Globus pallidus (tissue), 1 donor: ENCODE measurements around the gene SLC46A2.

ENCODE experiments used
- DNase-seq: peaks from one replicate; pipeline ENCODE4 v3.0.0-alpha.2; 2015; ENCODE audit warnings: low spot score

SLC46A2 gene

DNA sequence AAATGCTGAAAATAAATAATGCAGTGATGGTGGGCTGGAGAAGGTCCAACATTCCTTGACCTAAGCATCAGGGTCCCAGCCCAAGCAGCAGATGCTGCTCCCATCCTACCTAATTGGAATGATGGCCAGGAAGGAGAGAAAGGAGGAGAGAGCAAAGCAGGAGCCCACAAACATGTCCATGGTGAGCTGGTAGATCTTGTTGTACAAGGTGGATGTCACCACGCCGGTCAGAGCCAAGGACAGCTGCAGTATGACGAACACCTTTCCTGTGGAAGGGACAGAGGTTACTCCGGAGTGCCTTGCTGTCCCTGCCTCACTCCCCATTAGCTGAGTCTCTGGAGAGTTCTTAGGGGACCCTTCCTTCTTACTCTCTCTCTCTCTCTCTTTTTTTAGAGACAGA is 4.3 kb downstream of the SLC46A2 start:
- no peak for DNase-seq

DNA sequence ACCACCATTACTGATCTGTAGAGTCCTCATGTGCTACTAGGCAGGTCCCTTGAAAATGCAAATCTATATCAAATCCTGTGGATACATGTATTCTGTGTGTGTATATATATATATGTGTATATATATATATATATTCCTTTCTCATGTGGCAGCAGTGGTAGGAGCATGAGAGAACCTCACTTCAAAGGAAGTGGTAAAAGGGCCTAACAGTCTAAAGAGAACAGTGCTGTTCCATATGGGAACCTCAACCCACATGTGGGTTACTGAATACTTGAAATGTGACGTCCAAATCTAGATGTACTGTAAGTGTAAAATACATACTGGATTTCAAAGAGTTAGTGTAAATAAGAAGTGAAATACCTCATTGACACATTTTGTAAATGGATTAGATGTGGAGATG is 5.4 kb downstream of the SLC46A2 start:
- DNase-seq = no peak

DNA sequence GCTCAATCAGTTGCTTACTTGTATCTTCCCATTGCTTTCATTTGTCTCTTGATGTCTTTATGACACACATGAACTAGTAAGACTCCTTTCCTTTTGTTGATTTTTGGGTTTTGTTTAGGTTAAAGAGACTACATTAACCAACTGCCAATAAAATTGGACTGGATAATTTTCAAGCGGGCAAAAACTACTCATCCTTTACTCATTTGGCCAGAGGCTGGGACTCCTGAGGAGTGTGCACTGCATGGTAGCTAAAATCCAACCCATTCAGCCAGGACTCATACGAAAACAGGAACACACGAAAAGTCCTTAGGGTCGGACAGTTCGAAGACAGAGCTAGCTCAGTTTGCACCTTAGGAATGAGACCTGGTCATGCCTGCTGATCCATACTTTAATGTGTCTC is 6.0 kb downstream of the SLC46A2 start:
- DNase-seq = no peak

DNA sequence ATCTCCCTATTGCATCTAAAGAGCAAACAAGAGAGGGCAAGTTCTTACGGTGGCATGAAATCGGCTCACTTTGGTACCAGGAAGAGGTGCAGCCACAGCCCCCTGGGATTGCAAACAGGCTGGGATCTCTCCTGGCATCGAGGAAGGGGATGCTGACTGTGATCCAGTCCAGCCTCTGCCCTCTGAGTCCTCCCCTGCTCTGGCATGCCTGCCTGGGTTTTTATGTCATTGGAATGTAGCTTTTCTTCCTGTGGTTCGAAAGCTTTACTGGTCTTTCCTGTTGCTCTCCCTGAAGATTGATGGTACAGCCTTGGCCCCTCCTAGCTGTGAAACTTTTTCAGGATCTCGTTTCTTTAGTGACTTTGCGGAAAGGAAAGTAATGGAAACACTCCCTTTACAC is 6.6 kb downstream of the SLC46A2 start:
- DNase-seq = no peak

DNA sequence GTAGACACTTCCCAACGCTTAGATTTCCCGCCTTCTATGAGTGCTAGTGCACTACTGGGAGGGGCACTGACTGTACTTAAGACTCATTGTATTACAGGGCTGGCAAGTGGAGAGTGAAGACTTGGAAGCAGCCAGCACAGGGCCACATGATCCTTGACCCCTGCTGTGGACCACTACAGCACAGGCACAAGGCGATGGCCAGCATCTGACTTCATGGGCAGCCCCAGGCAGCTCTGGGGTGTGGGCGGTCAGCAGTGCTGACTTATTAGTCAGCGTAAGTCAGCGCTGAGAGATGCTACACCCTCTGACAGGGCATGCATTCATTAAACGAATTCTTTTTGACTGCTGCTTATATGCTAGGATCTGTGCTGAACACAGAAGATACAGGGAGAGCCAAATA is 9.3 kb downstream of the SLC46A2 start:
- no peak for DNase-seq

DNA sequence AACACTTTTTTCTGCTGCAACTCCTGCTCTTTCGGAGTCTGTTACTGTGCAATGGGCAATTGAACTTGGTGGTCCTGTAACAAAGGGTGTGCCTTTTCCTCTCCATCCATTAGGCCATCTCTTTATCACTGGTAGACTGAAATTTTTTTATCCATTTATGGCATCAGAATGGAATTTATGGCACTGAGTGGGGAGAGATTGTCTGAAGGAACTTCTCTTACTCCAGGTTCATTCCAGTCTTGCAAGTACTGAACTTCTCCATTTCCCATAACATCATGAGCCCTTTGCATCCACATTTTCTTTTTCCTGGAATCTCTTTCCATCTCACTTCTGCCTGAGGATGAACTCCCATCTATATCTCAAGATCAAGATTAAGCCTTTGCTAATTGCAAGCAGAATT is 10.0 kb downstream of the SLC46A2 start:
- DNase-seq = no peak

DNA sequence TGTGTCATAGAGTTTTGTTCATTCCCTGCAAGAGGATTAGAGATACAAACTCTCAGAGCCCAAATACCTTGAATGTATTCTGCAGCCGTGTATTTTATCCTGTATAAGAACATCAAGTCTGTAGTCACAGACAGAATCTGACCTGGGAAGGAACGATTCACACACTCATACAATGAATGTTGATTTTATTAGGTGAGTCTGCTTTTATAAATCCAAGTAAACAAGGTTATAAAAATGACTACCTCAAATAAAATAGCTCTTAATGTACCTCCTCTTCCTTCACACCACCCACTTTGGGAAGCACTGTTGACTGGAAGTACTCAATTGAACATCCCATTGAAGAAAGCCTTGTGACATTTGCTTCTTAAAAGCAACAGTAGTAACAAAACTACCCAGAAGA is 11.9 kb downstream of the SLC46A2 start:
- DNase-seq = no peak

DNA sequence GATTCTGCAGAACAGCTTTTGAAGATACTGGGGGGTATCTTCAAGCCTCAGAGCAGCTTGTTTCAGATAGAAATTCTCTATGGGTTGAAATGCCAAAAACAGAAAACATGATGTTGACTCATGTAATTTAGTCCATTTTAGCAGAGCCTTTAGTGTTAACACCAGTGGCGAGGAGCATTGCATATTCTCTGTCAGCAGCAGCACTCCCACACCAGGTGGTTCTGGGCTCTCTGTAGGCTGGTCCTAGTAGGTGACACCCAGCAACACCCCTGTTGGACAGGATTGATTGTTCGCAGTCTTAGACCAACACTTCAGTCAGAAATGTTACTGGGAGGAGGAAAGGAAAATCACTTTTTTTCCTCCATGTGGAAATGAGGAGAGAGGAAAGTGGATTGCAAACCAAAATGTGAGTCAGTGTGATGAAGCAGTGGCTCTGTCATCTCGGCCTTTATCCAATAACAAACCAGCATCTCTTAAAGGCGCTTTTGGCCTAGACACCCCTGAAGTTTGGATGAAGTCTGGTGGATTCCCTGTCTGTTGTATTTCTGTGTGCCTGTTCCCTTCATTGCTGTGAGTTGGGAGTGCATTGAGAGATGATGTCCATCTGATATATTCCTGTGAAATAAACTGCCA is 16.8 kb downstream of the SLC46A2 start:
- no peak for DNase-seq

DNA sequence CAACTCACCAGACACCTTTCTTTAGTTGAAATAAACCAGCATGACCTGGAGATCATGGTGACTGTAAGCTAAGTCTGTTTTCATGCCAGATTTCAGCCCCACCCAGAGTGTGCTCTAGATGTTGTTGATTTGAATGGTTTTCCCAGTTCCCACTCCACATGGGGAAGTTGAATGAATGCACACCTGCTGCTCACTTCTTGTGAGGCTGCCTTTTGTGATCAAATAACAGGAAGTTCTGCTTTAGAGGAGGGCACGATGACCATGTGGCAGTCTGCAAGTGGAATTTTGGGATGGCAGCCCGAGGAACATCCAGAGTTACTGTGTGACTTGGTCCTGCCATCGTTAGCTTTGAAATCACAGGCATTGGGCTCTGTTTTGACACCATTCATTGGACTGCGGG is 18.7 kb downstream of the SLC46A2 start:
- DNase-seq = no peak

DNA sequence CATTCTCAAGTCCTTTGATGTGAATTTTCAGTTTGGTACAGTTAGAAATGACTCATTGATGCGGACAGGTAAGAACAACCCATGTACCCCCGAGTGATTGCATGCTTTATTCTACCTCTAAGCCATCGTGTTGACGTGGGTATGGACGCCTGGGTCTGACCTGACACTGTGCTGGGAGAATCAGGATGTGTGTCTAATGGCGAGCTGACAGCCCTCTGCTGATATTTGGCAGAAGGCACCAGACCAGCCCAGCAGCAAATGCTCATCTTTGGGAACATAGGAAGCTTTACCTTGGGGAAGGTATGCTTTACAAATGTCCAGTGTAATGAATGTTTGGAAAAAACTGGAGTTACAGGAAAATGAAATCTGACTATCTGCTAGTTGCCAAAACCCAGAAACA is 20.1 kb downstream of the SLC46A2 start:
- no peak for DNase-seq

DNA sequence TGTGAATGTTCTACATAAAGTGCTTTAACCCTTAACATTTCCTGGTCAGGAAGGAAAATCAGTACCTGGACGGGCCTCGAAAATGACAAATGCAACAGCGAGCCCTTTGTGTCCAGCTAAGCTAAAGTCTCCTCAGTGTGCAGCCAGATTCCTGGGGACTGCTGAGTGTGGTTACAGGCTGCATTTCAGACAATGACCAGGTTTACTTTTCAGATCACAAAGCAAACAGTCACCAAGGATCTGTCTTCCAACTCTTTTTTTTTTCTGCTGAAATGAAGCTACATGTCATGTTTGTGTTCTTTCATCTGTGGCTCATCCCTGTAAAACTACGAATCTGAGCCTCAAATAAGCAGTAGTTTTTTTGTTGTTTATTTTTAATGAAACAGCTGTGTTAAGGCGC is 20.8 kb downstream of the SLC46A2 start:
- no peak for DNase-seq

DNA sequence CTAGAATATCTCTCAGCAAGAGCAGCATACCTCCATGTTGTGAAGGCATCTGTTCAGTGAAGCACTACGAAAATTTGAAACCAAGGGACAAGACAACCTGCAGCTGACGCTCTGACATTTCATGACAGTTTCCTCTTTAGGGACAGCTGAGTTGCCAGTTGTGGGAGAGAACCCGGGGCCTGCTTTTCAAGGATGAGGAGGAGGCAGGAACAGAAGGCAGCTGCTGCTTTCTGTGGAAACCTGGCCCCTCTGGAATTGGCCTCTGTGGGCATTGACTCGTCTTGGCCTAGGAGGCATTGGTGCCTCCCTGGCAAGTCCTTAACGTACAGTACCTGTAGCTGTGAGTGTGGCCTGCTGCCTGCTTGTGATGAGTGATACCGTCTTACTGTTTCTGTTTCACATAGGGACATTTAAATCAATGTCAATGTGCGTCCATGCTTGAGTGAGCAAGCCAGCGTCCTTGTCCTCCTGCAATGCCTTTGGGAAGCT is 21.6 kb downstream of the SLC46A2 start:
- DNase-seq = no peak

DNA sequence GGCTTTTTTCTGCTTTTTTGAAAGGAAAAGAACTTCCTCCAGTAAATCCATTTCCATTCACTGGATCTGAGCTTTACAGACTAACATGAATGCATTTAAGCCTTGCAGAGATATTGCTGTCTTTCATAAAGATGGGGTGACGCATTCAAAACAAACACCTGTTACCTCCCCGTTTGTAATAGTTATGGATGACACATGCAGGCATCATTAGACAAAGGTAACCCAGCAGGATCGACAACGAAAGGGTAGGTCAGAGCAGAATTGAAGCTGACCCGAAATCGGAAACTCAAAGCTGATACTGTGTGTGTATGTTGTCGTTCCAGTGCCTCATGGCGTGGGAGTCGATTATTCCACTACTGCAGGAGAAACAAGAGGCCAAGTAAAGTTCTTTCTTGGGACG is 22.2 kb downstream of the SLC46A2 start:
- no peak for DNase-seq

DNA sequence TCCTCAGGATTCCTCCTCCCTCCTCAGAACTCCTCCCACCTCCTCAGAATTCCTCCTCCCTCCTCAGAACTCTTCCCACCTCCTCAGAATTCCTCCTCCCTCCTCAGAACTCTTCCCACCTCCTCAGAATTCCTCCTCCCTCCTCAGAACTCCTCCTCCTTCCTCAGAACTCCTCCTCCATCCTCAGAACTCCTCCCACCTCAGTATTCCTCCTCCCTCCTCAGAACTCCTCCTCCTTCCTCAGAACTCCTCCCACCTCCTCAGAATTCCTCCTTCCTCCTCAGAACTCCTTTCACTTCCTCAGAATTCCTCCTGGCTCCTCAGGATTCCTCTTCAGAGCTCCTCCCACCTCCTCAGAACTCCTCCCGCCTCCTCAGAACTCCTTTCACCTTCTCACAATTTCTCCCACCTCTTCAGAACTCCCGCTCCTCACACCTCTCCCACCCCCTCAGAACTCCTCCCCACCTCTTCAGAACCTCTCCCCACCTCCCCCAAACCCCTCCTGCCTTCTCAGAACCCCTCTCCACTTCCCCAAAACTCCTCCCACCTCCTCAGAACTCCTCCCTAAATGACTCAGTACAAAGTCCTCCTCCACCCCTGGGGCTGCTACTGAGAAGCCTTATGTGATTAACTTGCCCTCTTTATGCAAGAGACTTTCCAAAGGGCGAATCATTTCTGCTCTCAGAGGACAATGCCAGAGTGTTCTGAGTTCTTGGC is 23.2 kb downstream of the SLC46A2 start:
- DNase-seq = no peak

DNA sequence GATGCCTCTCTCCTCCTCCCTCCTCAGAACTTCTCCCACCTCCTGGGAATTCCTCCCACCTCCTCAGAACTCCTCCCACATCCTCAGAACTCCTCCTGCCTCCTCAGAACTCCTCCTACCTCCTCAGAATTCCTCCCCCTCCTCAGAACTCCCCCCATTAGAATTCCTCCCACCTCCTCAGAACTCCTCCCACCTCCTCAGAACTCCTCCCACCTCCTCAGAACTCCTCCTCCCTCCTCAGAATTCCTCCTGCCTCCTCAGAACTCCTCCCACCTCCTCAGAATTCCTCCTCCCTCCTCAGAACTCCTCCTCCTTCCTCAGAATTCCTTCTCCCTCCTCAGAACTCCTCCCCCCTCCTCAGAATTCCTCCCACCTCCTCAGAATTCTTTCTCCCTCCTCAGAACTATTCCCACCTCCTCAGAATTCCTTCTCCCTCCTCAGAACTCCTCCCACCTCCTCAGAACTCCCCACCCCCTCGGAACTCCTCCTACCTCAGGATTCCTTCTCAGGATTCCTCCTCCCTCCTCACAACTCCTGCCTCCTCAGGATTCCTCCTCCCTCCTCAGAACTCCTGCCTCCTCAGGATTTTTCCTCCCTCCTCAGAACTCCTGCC is 23.9 kb downstream of the SLC46A2 start:
- no peak for DNase-seq

DNA sequence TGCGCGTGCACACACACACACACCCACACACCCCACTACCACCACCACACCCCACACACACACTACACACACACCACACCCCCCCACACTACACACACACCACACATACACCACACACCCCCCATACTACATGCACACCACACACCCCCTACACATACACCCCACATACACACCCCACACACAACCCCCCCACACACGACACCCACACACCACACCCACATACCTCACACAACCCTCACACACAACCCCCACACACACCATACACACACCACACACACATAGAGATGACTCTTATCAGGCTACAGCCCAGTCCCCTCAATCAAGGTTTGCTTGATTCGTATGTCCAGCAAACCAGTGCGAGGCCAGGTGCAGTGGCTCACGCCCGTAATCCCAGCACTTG is 25.7 kb downstream of the SLC46A2 start:
- DNase-seq = no peak

DNA sequence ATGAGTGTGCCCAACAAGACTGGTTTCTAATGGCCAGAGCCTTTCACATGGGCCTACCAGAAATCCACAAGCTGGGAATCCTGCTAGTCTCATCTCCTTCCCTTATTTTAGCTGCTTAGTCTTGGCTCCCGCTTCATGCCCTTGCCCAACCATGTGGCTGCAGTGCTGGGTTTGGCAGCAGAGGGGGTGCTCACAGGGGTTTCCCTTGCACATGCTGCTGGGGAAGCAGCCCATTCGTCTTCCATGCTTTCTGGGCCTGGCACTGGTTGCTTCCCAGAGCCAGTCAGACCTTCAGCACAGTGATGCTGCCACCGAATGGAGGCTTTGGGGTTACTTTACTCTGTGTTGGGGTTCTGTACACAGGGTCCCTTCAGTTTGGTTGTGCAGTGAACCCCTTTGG is 26.3 kb downstream of the SLC46A2 start:
- no peak for DNase-seq

DNA sequence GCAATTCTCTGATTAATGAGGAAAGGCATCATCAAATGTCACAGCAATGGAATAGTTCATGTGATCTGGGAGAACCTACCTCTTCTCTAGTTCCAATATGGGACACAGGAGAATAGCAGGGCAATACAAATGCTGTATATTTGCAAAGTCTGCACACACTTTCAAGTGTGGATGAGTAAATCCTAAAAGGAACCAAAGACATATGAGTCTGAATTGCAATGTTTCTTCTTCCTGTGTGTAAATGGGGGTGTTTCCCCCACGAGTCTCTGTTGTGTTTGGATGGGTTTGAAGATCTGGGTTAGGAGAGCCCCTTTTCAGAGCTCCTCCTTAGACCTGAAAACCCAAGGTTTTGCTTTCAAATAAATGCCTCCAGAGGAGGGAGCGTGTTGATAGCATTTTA is 26.9 kb downstream of the SLC46A2 start:
- DNase-seq = no peak

DNA sequence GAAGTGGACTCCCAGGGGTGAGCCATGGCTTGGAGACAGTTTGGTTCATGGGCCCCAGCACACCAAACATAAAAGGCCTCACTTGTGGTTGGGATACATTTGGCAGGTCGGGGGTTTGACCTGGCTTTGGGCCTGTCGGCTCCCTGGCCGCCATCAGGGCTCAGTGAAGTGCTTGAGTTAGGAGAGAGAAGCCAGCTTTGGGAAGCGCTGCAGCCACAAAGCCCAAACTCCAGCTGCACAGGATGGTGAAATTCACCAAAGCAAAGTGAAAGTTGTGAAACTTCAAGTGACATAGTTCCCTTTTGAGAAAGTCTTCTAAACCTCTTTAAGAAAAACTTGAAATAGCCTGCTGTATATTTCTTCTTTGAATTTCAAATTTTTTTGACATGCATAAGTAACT is 27.5 kb downstream of the SLC46A2 start:
- no peak for DNase-seq

DNA sequence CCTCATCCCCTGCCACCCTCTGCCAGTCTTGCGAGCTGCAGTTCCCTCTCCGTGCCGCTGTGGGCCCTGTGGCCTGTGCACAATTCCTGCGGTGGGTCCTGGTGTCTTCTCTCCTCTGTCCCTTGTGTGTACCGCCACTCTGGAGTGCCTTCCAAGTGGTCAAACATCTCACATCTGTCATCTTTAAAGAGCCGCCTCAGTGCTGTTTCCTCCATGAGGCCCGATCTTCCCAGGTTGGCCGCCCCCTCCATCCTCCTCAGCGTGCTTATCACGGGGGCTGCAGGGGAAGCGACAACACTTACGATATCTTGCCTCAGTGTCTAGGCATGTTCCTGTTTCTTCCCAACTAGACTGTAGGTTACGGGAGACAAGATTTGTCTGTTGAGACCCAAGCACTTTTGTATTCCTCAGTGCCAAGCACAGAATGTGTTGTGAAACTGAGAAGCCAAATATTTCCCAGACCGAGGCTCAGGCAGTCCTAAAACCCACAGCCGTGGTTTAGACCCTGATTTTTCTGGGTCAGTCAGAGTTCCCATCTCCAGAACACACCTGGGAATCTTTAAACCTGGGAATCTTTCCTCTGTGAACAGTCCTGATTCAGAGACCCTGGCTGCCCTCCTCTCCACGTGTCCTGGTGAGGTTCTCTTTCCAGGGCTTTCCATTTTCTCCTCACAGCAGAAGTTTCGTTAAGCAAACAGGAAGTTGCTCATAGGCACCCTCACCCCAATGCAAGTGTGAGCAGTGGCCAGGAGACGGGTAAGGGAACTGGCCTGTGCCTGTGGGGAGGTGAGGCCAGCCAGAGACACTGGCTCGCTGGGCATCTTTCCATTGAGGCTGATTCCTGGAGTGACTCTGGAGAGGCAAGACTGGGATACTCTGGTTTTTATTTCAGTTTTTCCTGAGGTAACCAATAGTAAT is 28.8 kb downstream of the SLC46A2 start:
- DNase-seq = no peak

DNA sequence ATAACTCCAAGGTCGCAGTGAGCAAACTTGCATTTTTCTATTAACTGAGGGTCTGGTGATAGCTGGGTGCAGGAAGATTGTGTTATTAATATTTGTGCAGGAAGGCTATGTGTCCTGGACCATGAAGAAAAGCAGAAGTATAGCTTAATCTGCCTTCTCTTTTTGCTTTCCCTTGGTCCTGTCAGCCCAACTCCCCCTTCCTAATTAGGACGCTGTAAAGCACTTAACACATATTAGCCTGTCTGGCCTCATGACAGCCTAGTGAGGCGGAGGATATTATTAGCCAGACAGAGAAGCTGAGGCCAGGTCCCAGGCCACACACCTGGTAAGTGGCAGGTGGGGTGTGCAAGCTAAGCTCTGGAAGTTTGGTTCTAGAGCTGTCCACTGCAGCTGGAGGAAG is 29.5 kb downstream of the SLC46A2 start:
- no peak for DNase-seq

DNA sequence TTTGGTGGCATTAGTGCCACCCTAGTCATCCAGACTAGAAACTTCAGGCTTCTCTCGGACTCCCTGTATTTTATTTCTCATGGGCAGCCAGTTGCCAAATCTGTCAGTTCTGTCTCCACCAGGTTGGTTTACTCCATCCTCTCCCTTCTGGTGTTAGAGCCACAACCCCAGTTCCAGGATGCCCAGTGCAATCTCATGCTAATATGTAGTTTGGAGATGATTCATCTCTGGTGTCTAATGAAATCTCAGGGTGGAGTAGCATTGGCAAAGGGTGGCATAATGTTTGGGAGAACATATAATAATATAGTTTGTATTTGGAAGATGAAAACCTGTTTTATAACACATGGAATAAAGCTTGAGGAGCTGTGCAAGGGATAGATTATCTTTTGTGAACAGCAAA is 30.2 kb downstream of the SLC46A2 start:
- DNase-seq = no peak
